HepG2 (cell line): ENCODE data around the gene CMTR2. TPM values are rescaled to one million over a fixed set of nuclear protein-coding genes. Genes with fewer than 3 reads are reported as not detected.

ENCODE experiments used
- ATM ChIP-seq: fragments of 450-650 bp; IDR thresholded peaks from 2 replicates; pipeline ENCODE4 v1.7.1; 2017; ENCODE audit warnings: mild to moderate bottlenecking, borderline replicate concordance
- BRD4 ChIP-seq: sonication (generic); formaldehyde crosslinking; IDR thresholded peaks from 2 replicates; pipeline ENCODE4 v1.4.0; 2020; ENCODE audit warnings: missing genetic modification reagents
- DNMT3B ChIP-seq: conservative IDR thresholded peaks from 2 replicates; pipeline ENCODE4 v1.6.1; 2016; ENCODE audit warnings: missing biosample characterization, control low read depth
- ELF3 ChIP-seq: IDR thresholded peaks from 2 replicates; pipeline ENCODE4 v1.6.1; 2016; ENCODE audit warnings: missing genetic modification reagents, missing compliant biosample characterization
- ERF ChIP-seq: IDR thresholded peaks from 2 replicates; pipeline ENCODE4 v1.6.1; 2018; ENCODE audit warnings: missing biosample characterization, missing genetic modification reagents
- GABPA ChIP-seq, 2 experiments: IDR thresholded peaks; 2 replicates each; pipeline ENCODE4 v1.6.1; 2011 to 2016; ENCODE audit warnings: low read depth in 2 of 2, low read length in 1 of 2, missing biosample characterization in 1 of 2, missing genetic modification characterization in 1 of 2
- NFE2 ChIP-seq: sonication (generic); formaldehyde crosslinking; IDR thresholded peaks from 2 replicates; pipeline ENCODE4 v1.4.0; 2020; ENCODE audit warnings: missing genetic modification reagents
- NFIB ChIP-seq: sonication (generic); formaldehyde crosslinking; IDR thresholded peaks from 2 replicates; pipeline ENCODE4 v1.9.0; 2021; ENCODE audit warnings: missing genetic modification reagents, mild to moderate bottlenecking, borderline replicate concordance
- PCBP1 ChIP-seq: fragments of 200-400 bp; formaldehyde crosslinking; IDR thresholded peaks from 2 replicates; pipeline ENCODE4 v1.6.1; 2017; ENCODE audit warnings: mild to moderate bottlenecking, low read depth, low read length, borderline replicate concordance
- PLRG1 ChIP-seq: fragments of 450-650 bp; conservative IDR thresholded peaks from 2 replicates; pipeline ENCODE4 v1.6.1; 2016
- PRDM4 ChIP-seq: sonication (generic); formaldehyde crosslinking; IDR thresholded peaks from 2 replicates; pipeline ENCODE4 v1.9.0; 2021; ENCODE audit warnings: missing genetic modification reagents, borderline replicate concordance
- RAD21 ChIP-seq: fragments of 450-650 bp; formaldehyde crosslinking; IDR thresholded peaks from 2 replicates; pipeline ENCODE4 v1.5.0; 2020; ENCODE audit warnings: mild to moderate bottlenecking
- ZBTB1 ChIP-seq: sonication (generic); formaldehyde crosslinking; IDR thresholded peaks from 2 replicates; pipeline ENCODE4 v1.4.0; 2020; ENCODE audit warnings: missing genetic modification reagents, borderline replicate concordance
- ZNF580 ChIP-seq: IDR thresholded peaks from 2 replicates; pipeline ENCODE4 v1.6.1; 2016; ENCODE audit warnings: low read depth, borderline replicate concordance
- ZNF703 ChIP-seq: sonication (generic); formaldehyde crosslinking; IDR thresholded peaks from 2 replicates; pipeline ENCODE4 v1.5.1; 2020; ENCODE audit warnings: missing genetic modification reagents, mild to moderate bottlenecking, moderate library complexity, borderline replicate concordance
- ZNF792 ChIP-seq: IDR thresholded peaks from 2 replicates; pipeline ENCODE4 v1.6.1; 2016
- ZSCAN31 ChIP-seq: sonication (generic); formaldehyde crosslinking; IDR thresholded peaks from 2 replicates; pipeline ENCODE4 v1.5.0; 2020; ENCODE audit warnings: low read depth, mild to moderate bottlenecking, missing genetic modification reagents
- polyA plus RNA-seq, 8 experiments: library from polyadenylated mRNA; depleted of rRNA in 3 of 8; stranded (reverse) in 7 of 8; unstranded in 1 of 8; fragments of >200 nt; fragmentation: Illumina TruSeq in 4 of 8; extraction: Trizol in 4 of 8; gene quantifications; 2 replicates each; pipeline versions ENCODE4 v1.2.1 to v1.2.3, GENCODE V29; 2011 to 2016; ENCODE audit warnings: low read depth in 4 of 8, missing spikeins in 1 of 8, mixed read lengths in 1 of 8; ENCODE audit not compliant: insufficient read depth in 1 of 8
- total RNA-seq, 5 experiments: library from RNA; depleted of rRNA; stranded (reverse); fragments of >200 nt; fragmentation: Illumina TruSeq; extraction: Trizol; gene quantifications; 2 replicates each; pipeline ENCODE4 v1.2.3, GENCODE V29; 2016; ENCODE audit warnings: low read depth in 1 of 5
- TF ChIP-seq, protein P1 (sequence below): sonication (generic); formaldehyde crosslinking; IDR thresholded peaks from 2 replicates; pipeline ENCODE4 v1.5.0; 2020; ENCODE audit warnings: missing genetic modification reagents, mild to moderate bottlenecking, borderline replicate concordance
- TF ChIP-seq, protein P2 (sequence below): sonication (generic); formaldehyde crosslinking; IDR thresholded peaks from 2 replicates; pipeline ENCODE4 v1.8.1; 2023; ENCODE audit warnings: mild to moderate bottlenecking, missing genetic modification reagents
- TF ChIP-seq, protein P3 (sequence below): sonication (generic); formaldehyde crosslinking; conservative IDR thresholded peaks from 2 replicates; pipeline ENCODE4 v1.8.1; 2023; ENCODE audit warnings: missing genetic modification reagents
- TF ChIP-seq, protein P4 (sequence below): sonication (generic); formaldehyde crosslinking; IDR thresholded peaks from 2 replicates; pipeline ENCODE4 v1.4.0; 2020; ENCODE audit warnings: missing genetic modification reagents

Gene CMTR2
- total and polyA plus RNA-seq, 2 of the 13 experiments (the other 11 are each of a cell fraction or from before 2014, with no cell fraction given) = 15.0 to 19.9 TPM

DNA sequence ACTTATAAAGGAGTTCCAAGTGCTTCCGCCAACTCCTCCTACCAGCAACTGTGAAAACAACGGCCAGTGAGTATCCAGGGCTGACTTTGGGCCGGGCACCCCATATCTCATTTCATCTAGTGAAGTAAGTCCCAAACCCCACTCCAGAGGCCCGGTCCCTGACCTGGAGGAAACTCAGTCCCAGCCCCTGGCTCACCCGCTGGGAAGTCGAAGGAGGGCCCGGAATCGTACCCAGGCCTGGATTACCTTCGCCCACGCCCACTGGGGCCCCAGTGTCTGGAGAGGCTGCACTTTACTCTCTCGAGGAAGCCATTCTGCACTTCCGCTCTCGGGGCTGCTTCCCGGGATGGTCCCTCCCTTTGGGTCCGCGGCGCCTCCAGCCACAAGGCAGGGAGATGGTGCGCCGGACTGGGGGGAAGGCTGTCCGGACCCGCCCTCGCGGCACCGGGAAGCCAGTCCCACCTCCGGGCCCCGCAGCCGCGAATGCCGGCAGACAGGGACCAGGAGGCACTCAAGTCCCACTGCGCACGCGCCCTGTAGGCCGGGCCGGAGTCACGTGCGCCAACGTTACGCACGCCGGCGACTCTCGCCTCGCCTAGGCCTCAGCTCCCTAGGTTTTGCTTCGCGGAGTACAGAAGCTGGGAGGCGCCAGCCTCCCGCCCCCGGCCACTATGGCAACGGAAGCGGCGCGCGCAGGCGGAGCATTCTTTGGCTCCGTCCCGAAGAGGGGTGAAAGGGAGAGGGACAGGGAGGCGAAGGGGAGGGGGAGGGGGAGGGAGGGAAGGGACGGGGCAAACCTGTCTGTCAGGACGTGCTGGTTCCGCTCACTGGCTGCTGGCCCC, at the start of gene CMTR2 (continued):
- TF ChIP-seq ZNF580 (CRISPR knock-in tag) (peak; percentile 84; the same call in 1 of the 2 replicates), BRD4 (CRISPR knock-in tag) (no peak; the same call in none of the 2 replicates), NFE2 (CRISPR knock-in tag) (no peak), ZNF703 (CRISPR knock-in tag) (peak; percentile 82; the same call in 1 of the 2 replicates), DNMT3B (peak; percentile 86), RAD21 (CRISPR knock-in tag) (peak; percentile 75), PLRG1 (no peak), ATM (no peak), GABPA (IDR thresholded peaks at IDR 0.05; ENCODE audit: low read depth, low read length) (peak; percentile 60), GABPA (CRISPR knock-in tag; IDR thresholded peaks at IDR 0.05; ENCODE audit: low read depth) (peak; percentile 80), ZSCAN31 (CRISPR knock-in tag) (peak; percentile 94), NFIB (CRISPR knock-in tag) (peak; percentile 92), PRDM4 (0 out of 2 replicates have a peak, but pooled peaks have one; percentile 30), ZBTB1 (0 out of 2 replicates have a peak, but pooled peaks have one; percentile 58), ELF3 (peak; percentile 89), ZNF792 (peak; percentile 89), ERF (CRISPR knock-in tag) (peak; percentile 95), PCBP1 (peak; percentile 94)
- TF ChIP-seq, protein P1, sequence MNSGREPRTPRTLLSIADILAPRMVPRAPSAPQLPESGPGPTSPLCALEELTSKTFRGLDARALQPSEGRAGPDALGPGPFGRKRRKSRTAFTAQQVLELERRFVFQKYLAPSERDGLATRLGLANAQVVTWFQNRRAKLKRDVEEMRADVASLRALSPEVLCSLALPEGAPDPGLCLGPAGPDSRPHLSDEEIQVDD = peak; percentile 99; the same call in 1 of the 2 replicates
- TF ChIP-seq, protein P2, sequence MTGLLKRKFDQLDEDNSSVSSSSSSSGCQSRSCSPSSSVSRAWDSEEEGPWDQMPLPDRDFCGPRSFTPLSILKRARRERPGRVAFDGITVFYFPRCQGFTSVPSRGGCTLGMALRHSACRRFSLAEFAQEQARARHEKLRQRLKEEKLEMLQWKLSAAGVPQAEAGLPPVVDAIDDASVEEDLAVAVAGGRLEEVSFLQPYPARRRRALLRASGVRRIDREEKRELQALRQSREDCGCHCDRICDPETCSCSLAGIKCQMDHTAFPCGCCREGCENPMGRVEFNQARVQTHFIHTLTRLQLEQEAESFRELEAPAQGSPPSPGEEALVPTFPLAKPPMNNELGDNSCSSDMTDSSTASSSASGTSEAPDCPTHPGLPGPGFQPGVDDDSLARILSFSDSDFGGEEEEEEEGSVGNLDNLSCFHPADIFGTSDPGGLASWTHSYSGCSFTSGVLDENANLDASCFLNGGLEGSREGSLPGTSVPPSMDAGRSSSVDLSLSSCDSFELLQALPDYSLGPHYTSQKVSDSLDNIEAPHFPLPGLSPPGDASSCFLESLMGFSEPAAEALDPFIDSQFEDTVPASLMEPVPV (CRISPR knock-in tag) = peak; percentile 89
- TF ChIP-seq, protein P3, sequence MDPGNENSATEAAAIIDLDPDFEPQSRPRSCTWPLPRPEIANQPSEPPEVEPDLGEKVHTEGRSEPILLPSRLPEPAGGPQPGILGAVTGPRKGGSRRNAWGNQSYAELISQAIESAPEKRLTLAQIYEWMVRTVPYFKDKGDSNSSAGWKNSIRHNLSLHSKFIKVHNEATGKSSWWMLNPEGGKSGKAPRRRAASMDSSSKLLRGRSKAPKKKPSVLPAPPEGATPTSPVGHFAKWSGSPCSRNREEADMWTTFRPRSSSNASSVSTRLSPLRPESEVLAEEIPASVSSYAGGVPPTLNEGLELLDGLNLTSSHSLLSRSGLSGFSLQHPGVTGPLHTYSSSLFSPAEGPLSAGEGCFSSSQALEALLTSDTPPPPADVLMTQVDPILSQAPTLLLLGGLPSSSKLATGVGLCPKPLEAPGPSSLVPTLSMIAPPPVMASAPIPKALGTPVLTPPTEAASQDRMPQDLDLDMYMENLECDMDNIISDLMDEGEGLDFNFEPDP (CRISPR knock-in tag) = peak; percentile 64; the same call in 1 of the 2 replicates
- TF ChIP-seq, protein P4, sequence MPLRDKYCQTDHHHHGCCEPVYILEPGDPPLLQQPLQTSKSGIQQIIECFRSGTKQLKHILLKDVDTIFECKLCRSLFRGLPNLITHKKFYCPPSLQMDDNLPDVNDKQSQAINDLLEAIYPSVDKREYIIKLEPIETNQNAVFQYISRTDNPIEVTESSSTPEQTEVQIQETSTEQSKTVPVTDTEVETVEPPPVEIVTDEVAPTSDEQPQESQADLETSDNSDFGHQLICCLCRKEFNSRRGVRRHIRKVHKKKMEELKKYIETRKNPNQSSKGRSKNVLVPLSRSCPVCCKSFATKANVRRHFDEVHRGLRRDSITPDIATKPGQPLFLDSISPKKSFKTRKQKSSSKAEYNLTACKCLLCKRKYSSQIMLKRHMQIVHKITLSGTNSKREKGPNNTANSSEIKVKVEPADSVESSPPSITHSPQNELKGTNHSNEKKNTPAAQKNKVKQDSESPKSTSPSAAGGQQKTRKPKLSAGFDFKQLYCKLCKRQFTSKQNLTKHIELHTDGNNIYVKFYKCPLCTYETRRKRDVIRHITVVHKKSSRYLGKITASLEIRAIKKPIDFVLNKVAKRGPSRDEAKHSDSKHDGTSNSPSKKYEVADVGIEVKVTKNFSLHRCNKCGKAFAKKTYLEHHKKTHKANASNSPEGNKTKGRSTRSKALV (CRISPR knock-in tag) = peak; percentile 95
